H1 (cell line): ENCODE results near the gene RNF141. TPM values are rescaled to one million over a fixed set of nuclear protein-coding genes. Genes with fewer than 3 reads are reported as not detected.

Source experiments
- CTCF ChIA-PET: fragments of 300-600 bp; sonication (Branson Sonifier 250); formaldehyde crosslinking; loops from one replicate; lab custom pipeline; 2021; ENCODE audit not compliant: partially characterized antibody; lab: Charles Lee
- POLR2A ChIA-PET: fragments of 300-600 bp; sonication (Branson Sonifier 250); formaldehyde crosslinking; loops from one replicate; lab custom pipeline; 2021; ENCODE audit warnings: inconsistent platforms; ENCODE audit not compliant: partially characterized antibody; lab: Charles Lee
- DNase-seq, 2 experiments: peaks; one replicate each; pipeline versions ENCODE4 v3.0.0 to v3.0.0-alpha.2; 2010 to 2022; ENCODE audit warnings: low spot score in 2 of 2, low read depth in 1 of 2, mixed read lengths in 1 of 2
- FAIRE-seq: peaks from 2 replicates; lab custom pipeline; 2011; peaks lifted over from hg19 to GRCh38; lab: Jason Lieb, UNC
- H2AFZ ChIP-seq: 2 replicates; pipeline ENCODE4 v1.8.1; 2012; ENCODE audit warnings: low read length, inconsistent platforms
- H2AK5ac ChIP-seq: 2 replicates; pipeline ENCODE4 v1.6.1; 2013; ENCODE audit warnings: low read depth, low read length
- H2BK120ac ChIP-seq: replicated peaks from 2 replicates; pipeline ENCODE3; 2013; ENCODE audit warnings: low read depth, low read length, inconsistent platforms
- H2BK12ac ChIP-seq: 2 replicates; pipeline ENCODE4 v1.6.1; 2013; ENCODE audit warnings: low read depth, low read length
- H2BK15ac ChIP-seq: 2 replicates; pipeline ENCODE4 v1.6.1; 2013; ENCODE audit warnings: low read length
- H2BK20ac ChIP-seq: 2 replicates; pipeline ENCODE4 v1.6.1; 2013; ENCODE audit warnings: low read length
- H2BK5ac ChIP-seq: 2 replicates; pipeline ENCODE4 v1.6.1; 2013; ENCODE audit warnings: low read depth, low read length
- H3K14ac ChIP-seq: 2 replicates; pipeline ENCODE4 v1.6.1; 2013; ENCODE audit warnings: inconsistent platforms; ENCODE audit not compliant: insufficient read length
- H3K18ac ChIP-seq: 2 replicates; pipeline ENCODE4 v1.6.1; 2013; ENCODE audit warnings: low read length; ENCODE audit errors: extremely low read depth
- H3K23ac ChIP-seq: 2 replicates; pipeline ENCODE4 v1.6.1; 2013; ENCODE audit warnings: inconsistent platforms; ENCODE audit not compliant: insufficient read length
- H3K23me2 ChIP-seq: 2 replicates; pipeline ENCODE4 v1.6.1; 2013; ENCODE audit warnings: low read depth, low read length
- H3K27ac ChIP-seq: 2 replicates; pipeline ENCODE4 v1.6.1; 2011; ENCODE audit warnings: low read depth, low read length, inconsistent platforms
- H3K27me3 ChIP-seq, 4 experiments: replicated peaks in 1 of 4; 1 replicate in 1 of 4; 2 replicates in 3 of 4; pipeline versions ENCODE4 v1.6.1 to v1.8.1; 2011 to 2013; ENCODE audit warnings: low read length in 3 of 4, mild to moderate bottlenecking in 3 of 4, inconsistent platforms in 2 of 4, mixed read lengths in 2 of 4, moderate library complexity in 1 of 4; ENCODE audit not compliant: control insufficient read depth in 3 of 4, insufficient read depth in 3 of 4; ENCODE audit errors: extremely low read depth in 1 of 4
- H3K36me3 ChIP-seq, 4 experiments: 2 replicates each; pipeline versions ENCODE4 v1.6.1 to v1.8.1; 2011 to 2013; ENCODE audit warnings: mild to moderate bottlenecking in 4 of 4, low read length in 3 of 4, moderate library complexity in 2 of 4, control low read depth in 1 of 4, inconsistent platforms in 1 of 4; ENCODE audit not compliant: insufficient read depth in 4 of 4, control insufficient read depth in 2 of 4
- H3K4ac ChIP-seq: replicated peaks from 2 replicates; pipeline ENCODE3; 2013; ENCODE audit warnings: low read length, low read depth, mixed read lengths, inconsistent platforms; ENCODE audit not compliant: insufficient read length
- H3K4me1 ChIP-seq, 4 experiments: replicated peaks in 1 of 4; 1 replicate in 1 of 4; 2 replicates in 3 of 4; pipeline versions ENCODE4 v1.6.1 to v1.8.1; 2011 to 2013; ENCODE audit warnings: low read length in 3 of 4, inconsistent platforms in 2 of 4, mixed read lengths in 1 of 4; ENCODE audit not compliant: insufficient read depth in 4 of 4, control insufficient read depth in 3 of 4
- H3K4me2 ChIP-seq, 2 experiments: 2 replicates each; pipeline versions ENCODE4 v1.6.1 to v1.8.1; 2011 to 2013; ENCODE audit warnings: low read depth in 2 of 2, low read length in 2 of 2, control low read depth in 1 of 2, inconsistent platforms in 1 of 2, mild to moderate bottlenecking in 1 of 2; ENCODE audit not compliant: insufficient read depth in 1 of 2
- H3K4me3 ChIP-seq, 4 experiments: fragments of 200-600, 300-600 bp in 1 of 4; sonication (generic), shearing (Covaris generic), sonication (Bioruptor Twin) in 1 of 4; 2 replicates each; pipeline versions ENCODE4 v1.5.1 to v1.8.1; 2011 to 2016; ENCODE audit warnings: low read length in 4 of 4, low read depth in 3 of 4, control low read depth in 2 of 4, inconsistent platforms in 2 of 4, mild to moderate bottlenecking in 2 of 4, mixed read lengths in 1 of 4, moderate library complexity in 1 of 4; ENCODE audit not compliant: insufficient read depth in 2 of 4; ENCODE audit errors: extremely low read depth in 1 of 4
- H3K56ac ChIP-seq: replicated peaks from 2 replicates; pipeline ENCODE3; 2013; ENCODE audit warnings: low read depth, mild to moderate bottlenecking, mixed read lengths, low read length, inconsistent platforms; ENCODE audit not compliant: insufficient read length
- H3K79me1 ChIP-seq: 2 replicates; pipeline ENCODE4 v1.6.1; 2013; ENCODE audit warnings: low read depth, low read length, control low read depth
- H3K79me2 ChIP-seq, 2 experiments: 2 replicates each; pipeline versions ENCODE4 v1.6.1 to v1.8.1; 2012 to 2013; ENCODE audit warnings: low read length in 2 of 2, mild to moderate bottlenecking in 2 of 2, inconsistent platforms in 1 of 2; ENCODE audit not compliant: insufficient read depth in 2 of 2, control insufficient read depth in 1 of 2
- H3K9ac ChIP-seq, 4 experiments: replicated peaks in 1 of 4; 1 replicate in 1 of 4; 2 replicates in 3 of 4; pipeline versions ENCODE4 v1.6.1 to v1.8.1; 2011 to 2013; ENCODE audit warnings: low read depth in 3 of 4, low read length in 3 of 4, control low read depth in 2 of 4, mild to moderate bottlenecking in 2 of 4, moderate library complexity in 2 of 4, inconsistent platforms in 1 of 4; ENCODE audit errors: extremely low read depth in 1 of 4
- H3K9me3 ChIP-seq, 2 experiments: 2 replicates each; pipeline versions ENCODE4 v1.6.1 to v1.8.1; 2012 to 2013; ENCODE audit warnings: mild to moderate bottlenecking in 2 of 2, moderate library complexity in 2 of 2, control low read depth in 1 of 2, inconsistent platforms in 1 of 2, low read depth in 1 of 2, low read length in 1 of 2, mixed read lengths in 1 of 2; ENCODE audit not compliant: insufficient read depth in 2 of 2
- H4K20me1 ChIP-seq, 2 experiments: replicated peaks in 1 of 2; 2 replicates each; pipeline versions ENCODE3 to v1.8.1; 2011 to 2013; ENCODE audit warnings: inconsistent platforms in 2 of 2, low read length in 2 of 2, mild to moderate bottlenecking in 1 of 2; ENCODE audit not compliant: insufficient read depth in 2 of 2, control insufficient read depth in 1 of 2
- H4K5ac ChIP-seq: 2 replicates; pipeline ENCODE4 v1.6.1; 2013; ENCODE audit warnings: low read length, low read depth, mixed read lengths, inconsistent platforms; ENCODE audit not compliant: insufficient read length
- H4K8ac ChIP-seq: 2 replicates; pipeline ENCODE4 v1.8.0; 2013; ENCODE audit warnings: mild to moderate bottlenecking, moderate library complexity, low read length, inconsistent platforms; ENCODE audit not compliant: insufficient read depth; ENCODE audit errors: extremely low read depth
- H4K91ac ChIP-seq: replicated peaks from 2 replicates; pipeline ENCODE3; 2013; ENCODE audit warnings: low read length, mixed read lengths, inconsistent platforms; ENCODE audit not compliant: insufficient read length
- ASH2L ChIP-seq: fragments of 200-600, 300-600 bp; sonication (generic); IDR thresholded peaks from one replicate; pipeline ENCODE4 v1.7.1; 2017; ENCODE audit warnings: low read length
- CEBPB ChIP-seq: IDR thresholded peaks from 2 replicates; pipeline ENCODE4 v1.6.1; 2012; ENCODE audit warnings: low read depth, low read length
- FOSL1 ChIP-seq: IDR thresholded peaks from 2 replicates; pipeline ENCODE4 v1.6.1; 2011; ENCODE audit warnings: mild to moderate bottlenecking, low read depth, low read length, moderate library complexity; ENCODE audit not compliant: insufficient read depth
- GABPA ChIP-seq: IDR thresholded peaks from 2 replicates; pipeline ENCODE4 v1.6.1; 2011; ENCODE audit warnings: mild to moderate bottlenecking, low read length, moderate library complexity, borderline replicate concordance; ENCODE audit not compliant: insufficient read depth
- HDAC2 ChIP-seq, 2 experiments: fragments of 300-600 bp in 1 of 2; sonication (generic) in 1 of 2; IDR thresholded peaks; 2 replicates each; pipeline ENCODE4 v1.6.1; 2011 to 2012; ENCODE audit warnings: low read depth in 2 of 2, low read length in 2 of 2, mild to moderate bottlenecking in 2 of 2, moderate library complexity in 2 of 2, borderline replicate concordance in 1 of 2, inconsistent platforms in 1 of 2
- HDAC6 ChIP-seq: IDR thresholded peaks from one replicate; pipeline ENCODE4 v1.7.1; 2012; ENCODE audit warnings: low read depth, mild to moderate bottlenecking, inconsistent platforms, low read length, moderate library complexity
- JUN ChIP-seq: IDR thresholded peaks from 2 replicates; pipeline ENCODE4 v1.6.1; 2011; ENCODE audit warnings: low read depth, mild to moderate bottlenecking, improper control_type of control experiment, low read length
- KDM1A ChIP-seq: fragments of 200-600, 300-600 bp; sonication (generic); IDR thresholded peaks from 2 replicates; pipeline ENCODE4 v1.7.1; 2016; ENCODE audit warnings: mild to moderate bottlenecking, low read length, borderline replicate concordance
- MAFK ChIP-seq: IDR thresholded peaks from 2 replicates; pipeline ENCODE4 v1.6.1; 2012; ENCODE audit warnings: low read depth, mild to moderate bottlenecking, improper control_type of control experiment, low read length
- RAD21 ChIP-seq, 2 experiments: IDR thresholded peaks in 1 of 2; conservative IDR thresholded peaks in 1 of 2; 2 replicates each; pipeline ENCODE4 v1.6.1; 2011; ENCODE audit warnings: low read depth in 2 of 2, low read length in 2 of 2, improper control_type of control experiment in 1 of 2, inconsistent platforms in 1 of 2, mild to moderate bottlenecking in 1 of 2, moderate library complexity in 1 of 2
- RNF2 ChIP-seq: fragments of 200-900, 300-1000 bp; sonication (generic); IDR thresholded peaks from 2 replicates; pipeline ENCODE4 v1.7.1; 2016; ENCODE audit warnings: borderline replicate concordance, low read depth, mild to moderate bottlenecking, antibody characterized with exemption, low read length; ENCODE audit not compliant: poor library complexity, severe bottlenecking; ENCODE audit errors: missing control alignments
- SP4 ChIP-seq: IDR thresholded peaks from 2 replicates; pipeline ENCODE4 v1.6.1; 2012; ENCODE audit warnings: low read length, inconsistent platforms
- SRF ChIP-seq: IDR thresholded peaks from 2 replicates; pipeline ENCODE4 v1.6.1; 2011; ENCODE audit warnings: mild to moderate bottlenecking, low read depth, low read length, moderate library complexity
- TCF12 ChIP-seq: IDR thresholded peaks from 2 replicates; pipeline ENCODE4 v1.6.1; 2011; ENCODE audit warnings: low read depth, mild to moderate bottlenecking, low read length
- WGBS, 2 experiments: shearing (Covaris generic) in 1 of 2; methylation state at CpG; one replicate each; pipeline versions ENCODE4 v1.1.6 to v1.1.7; 2013 to 2015; ENCODE audit warnings: low lambda C conversion rate in 2 of 2, mixed read lengths in 2 of 2, inconsistent platforms in 1 of 2, low coverage in 1 of 2, missing lambda C conversion rate in 1 of 2; ENCODE audit not compliant: insufficient replicate concordance in 2 of 2, insufficient coverage in 1 of 2, insufficient read length in 1 of 2; ENCODE audit errors: extremely low coverage in 1 of 2, missing lambda C conversion rate in 1 of 2; 5-methylcytosine and 5-hydroxymethylcytosine counted together
- polyA plus RNA-seq, 7 experiments: library from polyadenylated mRNA; depleted of rRNA in 3 of 7; stranded (reverse) in 5 of 7; unstranded in 2 of 7; fragments of >200 nt in 5 of 7; fragments of 200-250 nt in 2 of 7; gene quantifications; 1 replicate in 5 of 7; 2 replicates in 1 of 7; 4 replicates in 1 of 7; pipeline versions ENCODE4 v1.2.1 to v1.2.3, GENCODE V29; 2011 to 2013; ENCODE audit warnings: missing spikeins in 2 of 7, mixed read lengths in 2 of 7
- total RNA-seq: library from RNA; stranded (reverse); fragmentation: NEBNext Ultra II Directional; extraction: Animal tissue kit (Norgen Biotek cat#: 25700); gene quantifications from 2 replicates; pipeline ENCODE4 v1.2.1, GENCODE V29; 2021

RNF141 gene
- total and polyA plus RNA-seq, 2 of the 8 experiments (the other 6 are each of a cell fraction or from before 2014, with no cell fraction given) = 8.5 to 22.8 TPM

DNA sequence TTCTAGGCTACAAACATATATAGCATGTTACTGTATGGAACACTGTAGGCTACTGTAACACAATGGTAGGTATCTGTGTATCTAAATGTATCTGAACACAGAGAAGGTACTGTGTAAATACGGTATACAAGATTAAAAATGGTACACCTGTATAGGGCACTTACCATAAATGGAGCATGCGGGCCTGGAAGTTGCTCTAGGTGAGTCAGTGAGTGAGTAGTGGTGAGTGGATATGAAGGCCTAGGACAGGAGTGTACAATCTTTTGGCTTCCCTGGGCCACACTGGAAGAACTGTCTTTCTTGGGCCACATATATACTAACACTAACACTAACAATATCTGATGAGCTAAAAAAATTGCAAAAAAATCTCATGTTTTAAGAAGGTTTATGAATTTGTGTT lies 21.4 kb downstream of the RNF141 start:
- Histone ChIP-seq H2AK5ac (no peak overlapping the region), H3K27ac (no peak overlapping the region), H4K20me1 (no peaks in the 10 kb centered on the region), H3K79me2 (no peaks in the 10 kb centered on the region), H3K9ac (no peak overlapping the region), H2BK120ac (no peak overlapping the region), H3K4me2 (no peak overlapping the region), H2BK15ac (no peak overlapping the region), H3K27me3 (no peaks in the 10 kb centered on the region), H2BK12ac (no peak overlapping the region), H4K91ac (no peak overlapping the region), H3K79me1 (no peaks in the 10 kb centered on the region), H2BK20ac (no peak overlapping the region), H3K14ac (no peak overlapping the region), H3K36me3 (peaks cover 0 to 4% (median 3%) of the 10 kb centered on the region in 4 experiments; a peak in 3 of 8 replicates), H3K56ac (no peak overlapping the region), H2AFZ (no peak overlapping the region), H2BK5ac (no peak overlapping the region), H4K8ac (no peak overlapping the region), H3K23ac (no peak overlapping the region), H3K18ac (no peak overlapping the region), H4K5ac (no peak overlapping the region), H3K9me3 (no peaks in the 10 kb centered on the region), H3K23me2 (no peaks in the 10 kb centered on the region), H3K4me3 (no peak overlapping the region), H3K4me1 (no peaks in the 10 kb centered on the region), H3K4ac (no peak overlapping the region)
- ChIA-PET POLR2A (interaction anchor here (0.6 to 1.9 kb wide), 2 partner anchors 9 to 1057 kb away, joined by 3 to 7 read pairs; no protein-coding TSS in a partner anchor), CTCF (interaction anchor here (1.6 kb wide), 1 partner anchor 134 kb away, joined by 5 read pairs; no protein-coding TSS in a partner anchor)
- no peak for FAIRE-seq
- DNase-seq = no peak
- 89% methylated on average over 2 of the region's 2 CpGs; no CpG with 5 or more reads in 1 of the 2 experiments for WGBS, 2 experiments
- TF ChIP-seq KDM1A = no peak
- TF ChIP-seq ASH2L = no peak
- TF ChIP-seq TCF12 = no peak
- TF ChIP-seq RNF2 = no peak
- TF ChIP-seq RAD21 (IDR thresholded peaks at IDR 0.05 in 1 of 2, conservative IDR thresholded peaks at IDR 0.05 in 1 of 2; ENCODE audit: low read depth in 2 of 2, low read length in 2 of 2) = no peak
- TF ChIP-seq MAFK = no peak
- TF ChIP-seq HDAC6 = no peak
- no peak for TF ChIP-seq CEBPB
- no peak for TF ChIP-seq HDAC2 (IDR thresholded peaks at IDR 0.05; ENCODE audit: borderline replicate concordance in 1 of 2, low read depth in 2 of 2, low read length in 2 of 2)
- no peak for TF ChIP-seq FOSL1
- no peak for TF ChIP-seq SP4
- no peak for TF ChIP-seq GABPA
- no peak for TF ChIP-seq JUN
- no peak for TF ChIP-seq SRF
